Measurements from ENCODE around the gene FAM13A. TPM values are rescaled to one million over a fixed set of nuclear protein-coding genes. Genes with fewer than 3 reads are reported as not detected.

The FAM13A gene
- total and polyA plus RNA-seq, 2 of the 8 experiments (the other 6 are each of a cell fraction or from before 2014, with no cell fraction given), result 7.1 to 16.5 TPM

GRCh38 chr4:89056953-89057398 lies at the start of gene FAM13A (continued):
- TF ChIP-seq TAF7 (optimal IDR thresholded peaks at IDR 0.05; ENCODE audit: borderline replicate concordance, low read depth, low read length) (no peak), JUN (IDR thresholded peaks at IDR 0.05; ENCODE audit: low read depth, low read length) (no peak), SIRT6 (IDR thresholded peaks at IDR 0.05; ENCODE audit: low read length) (no peak), KDM4A (IDR thresholded peaks at IDR 0.05; ENCODE audit: low read depth, low read length, severe bottlenecking) (peak; percentile 20), BACH1 (IDR thresholded peaks at IDR 0.05; ENCODE audit: low read length) (no peak), CBX8 (IDR thresholded peaks at IDR 0.05; ENCODE audit: borderline replicate concordance, low read depth, low read length) (no peak), KDM5A (IDR thresholded peaks at IDR 0.05; ENCODE audit: low read length) (no peak), POLR2AphosphoS5 (IDR thresholded peaks at IDR 0.05; ENCODE audit: low read depth, low read length) (peak; percentile 76; the same call in 1 of the 2 replicates), GTF2F1 (IDR thresholded peaks at IDR 0.05; ENCODE audit: borderline replicate concordance, low read depth, low read length) (peak; percentile 88; the same call in 1 of the 2 replicates), SIN3A (conservative IDR thresholded peaks at IDR 0.05 in 1 of 2, IDR thresholded peaks at IDR 0.05 in 1 of 2; ENCODE audit: low read depth in 1 of 2, low read length in 2 of 2) (0 out of 4 replicates have a peak, but pooled peaks of 1 of the 2 experiments have one; percentile 58), MAFK (IDR thresholded peaks at IDR 0.05; ENCODE audit: low read depth, low read length) (no peak), TEAD4 (IDR thresholded peaks at IDR 0.05; ENCODE audit: low read depth, low read length) (no peak), BCL11A (IDR thresholded peaks at IDR 0.05; ENCODE audit: low read depth in 2 of 2, low read length in 2 of 2) (no peak), RAD21 (IDR thresholded peaks at IDR 0.05 in 1 of 2, conservative IDR thresholded peaks at IDR 0.05 in 1 of 2; ENCODE audit: low read depth in 2 of 2, low read length in 2 of 2) (no peak), POLR2A (IDR thresholded peaks at IDR 0.05; ENCODE audit: control extremely low read depth in 1 of 2, low read depth in 2 of 2, low read length in 2 of 2) (peak; percentile 69 to 92), USF2 (IDR thresholded peaks at IDR 0.05; ENCODE audit: low read length) (peak; percentile 95), ATF3 (IDR thresholded peaks at IDR 0.05; ENCODE audit: insufficient read depth, low read depth, low read length) (0 out of 2 replicates have a peak, but pooled peaks have one; percentile 38), NRF1 (IDR thresholded peaks at IDR 0.05; ENCODE audit: low read depth, low read length) (no peak), TAF1 (IDR thresholded peaks at IDR 0.05; ENCODE audit: low read depth, low read length) (peak; percentile 83)

All from H1 (cell line).